ENCODE data around the gene CHCHD6.

The CHCHD6 gene

DNA sequence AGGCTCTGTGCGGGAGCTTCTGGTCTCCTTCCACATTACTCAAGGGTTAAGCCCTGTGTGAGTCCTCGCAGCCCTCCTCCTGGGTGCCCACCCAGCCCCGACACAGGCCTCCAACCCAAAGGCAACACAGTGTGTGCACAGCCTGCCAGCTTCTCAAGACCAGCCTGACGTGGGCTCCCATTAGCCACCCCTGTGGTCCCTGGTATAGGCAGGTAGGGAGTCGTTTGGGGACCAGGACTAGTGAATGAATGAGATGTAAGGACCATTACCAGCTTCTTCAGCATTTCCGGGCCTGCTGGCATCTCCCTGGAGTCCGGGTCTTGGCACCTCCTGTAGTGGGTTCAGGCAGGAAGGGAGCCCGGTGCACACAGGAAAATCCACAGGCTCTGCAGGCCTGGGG lies 258.7 kb downstream of the CHCHD6 start:
- H2AK5ac ChIP-seq (ENCODE audit: low read depth, low read length), result no peak overlapping the region

GRCh38 chr3:126963261-126964190 lies 259.5 kb downstream of the CHCHD6 start:
- Histone ChIP-seq H3K4me2 (ENCODE audit: insufficient read depth, low read length, poor library complexity, severe bottlenecking) (no peak overlapping the region), H3K27ac (replicated peaks; ENCODE audit: low read length) (no peak overlapping the region), H3K4me3 (ENCODE audit: low read length in 2 of 2) (no peak overlapping the region), H2AK5ac (ENCODE audit: low read depth, low read length) (no peak overlapping the region), H2BK12ac (ENCODE audit: low read length) (no peak overlapping the region), H2BK120ac (ENCODE audit: low read depth, low read length) (no peak overlapping the region), H3K18ac (ENCODE audit: low read length) (no peak overlapping the region), H4K8ac (ENCODE audit: low read depth, low read length) (no peak overlapping the region), H3K14ac (ENCODE audit: low read length) (no peak overlapping the region), H3K27me3 (ENCODE audit: control insufficient read depth in 3 of 3, insufficient read depth in 3 of 3, low read depth in 1 of 3, low read length in 3 of 3) (no peaks in the 10 kb centered on the region), H3K23ac (ENCODE audit: low read depth, low read length, poor library complexity) (no peak overlapping the region), H3K9ac (ENCODE audit: low read depth, low read length, poor library complexity) (no peak overlapping the region), H3K79me1 (ENCODE audit: low read depth, low read length) (no peaks in the 10 kb centered on the region), H4K91ac (ENCODE audit: low read depth, low read length, poor library complexity) (no peak overlapping the region), H2AFZ (ENCODE audit: low read length) (no peak overlapping the region), H2BK5ac (ENCODE audit: low read length) (no peak overlapping the region), H2BK15ac (ENCODE audit: low read length) (no peak overlapping the region), H3K9me3 (replicated peaks in 1 of 2; ENCODE audit: control insufficient read depth in 2 of 2, insufficient read depth in 1 of 2, low read depth in 1 of 2, low read length in 2 of 2) (peaks cover 0 to 2% of the 10 kb centered on the region in 2 donors), H3K4ac (ENCODE audit: low read length) (no peak overlapping the region), H3K36me3 (replicated peaks in 1 of 2; ENCODE audit: control insufficient read depth in 2 of 2, insufficient read depth in 2 of 2, low read length in 2 of 2) (no peaks in the 10 kb centered on the region), H3K4me1 (ENCODE audit: control insufficient read depth in 2 of 2, insufficient read depth in 1 of 2, low read depth in 1 of 2, low read length in 2 of 2) (peaks cover 11 to 16% of the 10 kb centered on the region in 2 donors)
- no peak for DNase-seq (ENCODE audit: low spot score)
- no CpG with 5 or more reads among the region's 7 CpGs for WGBS, 2 donors (ENCODE audit: extremely low coverage in 2 of 2, insufficient read length in 2 of 2, insufficient replicate concordance in 1 of 2)

More for the DNA sequence above, 258.7 kb downstream of the CHCHD6 start:
- H3K4ac ChIP-seq (ENCODE audit: low read length), result no peak overlapping the region
- no peak overlapping the region for H3K9ac ChIP-seq (ENCODE audit: low read depth, low read length, poor library complexity)
- DNase-seq (ENCODE audit: low spot score), result no peak
- no peak overlapping the region for H2BK12ac ChIP-seq (ENCODE audit: low read length)
- no peaks in the 10 kb centered on the region for H3K27me3 ChIP-seq (ENCODE audit: control insufficient read depth in 3 of 3, insufficient read depth in 3 of 3, low read depth in 1 of 3, low read length in 3 of 3)
- peaks cover 11 to 12% of the 10 kb centered on the region in 2 donors for H3K4me1 ChIP-seq (ENCODE audit: control insufficient read depth in 2 of 2, insufficient read depth in 1 of 2, low read depth in 1 of 2, low read length in 2 of 2)
- H3K9me3 ChIP-seq (replicated peaks in 1 of 2; ENCODE audit: control insufficient read depth in 2 of 2, insufficient read depth in 1 of 2, low read depth in 1 of 2, low read length in 2 of 2), result peaks cover 0 to 2% of the 10 kb centered on the region in 2 donors
- no peak overlapping the region for H2BK15ac ChIP-seq (ENCODE audit: low read length)
- no CpG with 5 or more reads among the region's 8 CpGs for WGBS, 2 donors (ENCODE audit: extremely low coverage in 2 of 2, insufficient read length in 2 of 2, insufficient replicate concordance in 1 of 2)
- H3K4me2 ChIP-seq (ENCODE audit: insufficient read depth, low read length, poor library complexity, severe bottlenecking), result no peak overlapping the region
- H3K18ac ChIP-seq (ENCODE audit: low read length), result peak overlapping the region; percentile 53
- no peak overlapping the region for H3K23ac ChIP-seq (ENCODE audit: low read depth, low read length, poor library complexity)
- H3K79me1 ChIP-seq (ENCODE audit: low read depth, low read length), result no peaks in the 10 kb centered on the region
- no peaks in the 10 kb centered on the region for H3K36me3 ChIP-seq (replicated peaks in 1 of 2; ENCODE audit: control insufficient read depth in 2 of 2, insufficient read depth in 2 of 2, low read length in 2 of 2)
- H2BK5ac ChIP-seq (ENCODE audit: low read length), result peak overlapping the region; percentile 29
- no peak overlapping the region for H4K91ac ChIP-seq (ENCODE audit: low read depth, low read length, poor library complexity)
- H3K27ac ChIP-seq (replicated peaks; ENCODE audit: low read length), result no peak overlapping the region
- H4K8ac ChIP-seq (ENCODE audit: low read depth, low read length), result no peak overlapping the region
- no peak overlapping the region for H2AFZ ChIP-seq (ENCODE audit: low read length)
- no peak overlapping the region for H2BK120ac ChIP-seq (ENCODE audit: low read depth, low read length)
- no peak overlapping the region for H3K4me3 ChIP-seq (ENCODE audit: low read length in 2 of 2)
- H3K14ac ChIP-seq (ENCODE audit: low read length), result no peak overlapping the region

DNA sequence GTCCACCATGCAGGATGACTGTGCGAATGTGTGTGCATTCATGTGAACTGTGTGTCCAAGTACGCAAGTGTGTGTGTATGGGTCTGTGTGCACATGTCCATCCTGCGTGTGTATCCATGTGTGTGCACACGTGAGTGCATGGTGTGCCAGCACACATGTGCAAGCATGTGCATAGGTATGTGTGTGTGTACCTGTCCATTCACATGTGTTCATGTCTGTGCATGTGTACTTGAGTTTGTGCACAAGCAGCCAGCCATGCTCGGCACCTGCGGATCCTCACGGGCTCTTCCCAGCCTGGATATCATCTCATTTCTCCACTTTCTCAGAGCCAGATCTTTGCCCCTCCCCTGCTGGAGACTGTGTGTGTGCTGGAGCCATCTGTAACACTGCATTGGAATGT lies 260.2 kb downstream of the CHCHD6 start:
- WGBS, 2 donors (ENCODE audit: extremely low coverage in 2 of 2, insufficient read length in 2 of 2, insufficient replicate concordance in 1 of 2), result no CpG with 5 or more reads among the region's 7 CpGs
- H2AK5ac ChIP-seq (ENCODE audit: low read depth, low read length), result no peak overlapping the region

GRCh38 chr3:126964950-126965349 lies 260.9 kb downstream of the CHCHD6 start:
- no peak overlapping the region for H3K23ac ChIP-seq (ENCODE audit: low read depth, low read length, poor library complexity)
- H3K4me1 ChIP-seq (ENCODE audit: control insufficient read depth in 2 of 2, insufficient read depth in 1 of 2, low read depth in 1 of 2, low read length in 2 of 2), result peaks cover 17 to 22% of the 10 kb centered on the region in 2 donors
- H3K18ac ChIP-seq (ENCODE audit: low read length), result peak overlapping the region; percentile 60
- peak overlapping the region; percentile 56 for H3K9ac ChIP-seq (ENCODE audit: low read depth, low read length, poor library complexity)
- H3K9me3 ChIP-seq (replicated peaks in 1 of 2; ENCODE audit: control insufficient read depth in 2 of 2, insufficient read depth in 1 of 2, low read depth in 1 of 2, low read length in 2 of 2), result peaks cover 0 to 2% of the 10 kb centered on the region in 2 donors
- no peaks in the 10 kb centered on the region for H3K27me3 ChIP-seq (ENCODE audit: control insufficient read depth in 3 of 3, insufficient read depth in 3 of 3, low read depth in 1 of 3, low read length in 3 of 3)
- peak overlapping the region; percentile 43 for H3K14ac ChIP-seq (ENCODE audit: low read length)
- H4K8ac ChIP-seq (ENCODE audit: low read depth, low read length), result no peak overlapping the region
- no peak overlapping the region for H3K4me3 ChIP-seq (ENCODE audit: low read length in 2 of 2)
- no peaks in the 10 kb centered on the region for H3K36me3 ChIP-seq (replicated peaks in 1 of 2; ENCODE audit: control insufficient read depth in 2 of 2, insufficient read depth in 2 of 2, low read length in 2 of 2)
- no peak overlapping the region for H2BK15ac ChIP-seq (ENCODE audit: low read length)
- no peak overlapping the region for H2AK5ac ChIP-seq (ENCODE audit: low read depth, low read length)
- H2BK12ac ChIP-seq (ENCODE audit: low read length), result no peak overlapping the region
- WGBS, 2 donors (ENCODE audit: extremely low coverage in 2 of 2, insufficient read length in 2 of 2, insufficient replicate concordance in 1 of 2), result no CpG with 5 or more reads among the region's 10 CpGs
- H3K27ac ChIP-seq (replicated peaks; ENCODE audit: low read length), result no peak overlapping the region
- H2BK5ac ChIP-seq (ENCODE audit: low read length), result no peak overlapping the region
- no peak overlapping the region for H3K4ac ChIP-seq (ENCODE audit: low read length)
- no peak overlapping the region for H2BK120ac ChIP-seq (ENCODE audit: low read depth, low read length)
- H3K4me2 ChIP-seq (ENCODE audit: insufficient read depth, low read length, poor library complexity, severe bottlenecking), result no peak overlapping the region
- no peaks in the 10 kb centered on the region for H3K79me1 ChIP-seq (ENCODE audit: low read depth, low read length)
- no peak overlapping the region for H2AFZ ChIP-seq (ENCODE audit: low read length)
- H4K91ac ChIP-seq (ENCODE audit: low read depth, low read length, poor library complexity), result no peak overlapping the region
- no peak for DNase-seq (ENCODE audit: low spot score)

More for the DNA sequence above, 260.2 kb downstream of the CHCHD6 start:
- Histone ChIP-seq H3K4me2 (ENCODE audit: insufficient read depth, low read length, poor library complexity, severe bottlenecking) (no peak overlapping the region), H3K4me3 (ENCODE audit: low read length in 2 of 2) (no peak overlapping the region), H3K27ac (replicated peaks; ENCODE audit: low read length) (no peak overlapping the region), H3K4me1 (ENCODE audit: control insufficient read depth in 2 of 2, insufficient read depth in 1 of 2, low read depth in 1 of 2, low read length in 2 of 2) (peaks cover 15 to 20% of the 10 kb centered on the region in 2 donors), H3K9ac (ENCODE audit: low read depth, low read length, poor library complexity) (no peak overlapping the region), H4K8ac (ENCODE audit: low read depth, low read length) (peak overlapping the region; percentile 44), H3K79me1 (ENCODE audit: low read depth, low read length) (no peaks in the 10 kb centered on the region), H3K36me3 (replicated peaks in 1 of 2; ENCODE audit: control insufficient read depth in 2 of 2, insufficient read depth in 2 of 2, low read length in 2 of 2) (no peaks in the 10 kb centered on the region), H2BK15ac (ENCODE audit: low read length) (no peak overlapping the region), H2BK12ac (ENCODE audit: low read length) (no peak overlapping the region), H2BK5ac (ENCODE audit: low read length) (no peak overlapping the region), H3K14ac (ENCODE audit: low read length) (no peak overlapping the region), H2AFZ (ENCODE audit: low read length) (no peak overlapping the region), H3K4ac (ENCODE audit: low read length) (no peak overlapping the region), H2BK120ac (ENCODE audit: low read depth, low read length) (no peak overlapping the region), H3K27me3 (ENCODE audit: control insufficient read depth in 3 of 3, insufficient read depth in 3 of 3, low read depth in 1 of 3, low read length in 3 of 3) (no peaks in the 10 kb centered on the region), H4K91ac (ENCODE audit: low read depth, low read length, poor library complexity) (no peak overlapping the region), H3K9me3 (replicated peaks in 1 of 2; ENCODE audit: control insufficient read depth in 2 of 2, insufficient read depth in 1 of 2, low read depth in 1 of 2, low read length in 2 of 2) (peaks cover 0 to 2% of the 10 kb centered on the region in 2 donors), H3K18ac (ENCODE audit: low read length) (peak overlapping the region; percentile 21), H3K23ac (ENCODE audit: low read depth, low read length, poor library complexity) (peak overlapping the region; percentile 21)
- no peak for DNase-seq (ENCODE audit: low spot score)
